T-helper 1 cell treated with Interleukin-12 subunit alpha and Interleukin-12 subunit beta and Interleukin-4 antibody, amounts not matched to agents 30 μg/mL and 1 μg/mL, for 36 hours (primary cell): ENCODE measurements around the gene ITPK1.

Source experiments
- H3K27ac Mint-ChIP-seq: one replicate; pipeline ENCODE4 v1.8.0; 2021; ENCODE audit warnings: mild to moderate bottlenecking, mixed read lengths
- H3K27me3 Mint-ChIP-seq: one replicate; pipeline ENCODE4 v1.8.0; 2021; ENCODE audit warnings: low read depth, mixed read lengths
- H3K36me3 Mint-ChIP-seq: one replicate; pipeline ENCODE4 v1.8.0; 2021; ENCODE audit warnings: low read depth, mixed read lengths
- H3K4me1 Mint-ChIP-seq: one replicate; pipeline ENCODE4 v1.8.0; 2021; ENCODE audit warnings: low read depth, mixed read lengths
- H3K4me3 Mint-ChIP-seq: one replicate; pipeline ENCODE4 v1.8.0; 2021; ENCODE audit warnings: mild to moderate bottlenecking, moderate library complexity, mixed read lengths
- H3K9me3 Mint-ChIP-seq: one replicate; pipeline ENCODE4 v1.8.0; 2021; ENCODE audit warnings: mixed read lengths

The ITPK1 gene

DNA sequence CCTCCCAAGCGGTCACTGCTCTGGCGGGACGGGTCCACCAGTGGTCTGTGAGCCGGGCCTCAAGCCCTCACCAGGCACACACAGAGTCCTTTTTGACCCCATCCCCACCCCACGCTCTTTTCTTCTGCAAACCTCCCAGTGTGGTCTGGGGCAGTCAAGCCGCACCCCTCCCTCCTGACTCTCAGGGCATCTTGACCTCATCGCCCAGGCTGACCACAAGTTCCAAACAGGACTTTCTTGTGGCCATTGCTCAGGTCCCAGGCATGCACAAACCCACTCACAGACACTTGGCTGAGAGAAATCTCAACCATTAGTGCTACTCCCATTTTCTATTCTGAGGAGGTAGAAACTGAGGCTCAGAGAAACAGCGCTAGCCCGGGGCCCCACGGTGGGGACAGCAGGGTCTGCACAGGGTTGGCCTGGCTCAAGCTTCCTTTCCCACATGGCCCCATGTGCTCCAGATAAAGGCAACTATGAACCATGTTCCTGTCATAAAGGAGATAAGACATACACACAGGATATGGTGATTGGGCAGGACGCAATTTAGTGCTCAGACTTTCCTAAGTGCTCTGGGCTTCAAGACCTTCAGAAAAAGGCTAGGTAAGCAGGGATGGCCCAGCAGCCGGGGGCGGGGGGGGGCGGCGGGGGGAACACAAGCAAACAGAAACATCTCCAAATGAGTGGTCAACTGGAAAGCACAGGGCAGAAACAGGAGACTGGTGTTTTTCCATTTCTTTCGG is 69.6 kb downstream of the ITPK1 start:
- H3K27me3 Mint-ChIP-seq, result no peaks in the 10 kb centered on the region

DNA sequence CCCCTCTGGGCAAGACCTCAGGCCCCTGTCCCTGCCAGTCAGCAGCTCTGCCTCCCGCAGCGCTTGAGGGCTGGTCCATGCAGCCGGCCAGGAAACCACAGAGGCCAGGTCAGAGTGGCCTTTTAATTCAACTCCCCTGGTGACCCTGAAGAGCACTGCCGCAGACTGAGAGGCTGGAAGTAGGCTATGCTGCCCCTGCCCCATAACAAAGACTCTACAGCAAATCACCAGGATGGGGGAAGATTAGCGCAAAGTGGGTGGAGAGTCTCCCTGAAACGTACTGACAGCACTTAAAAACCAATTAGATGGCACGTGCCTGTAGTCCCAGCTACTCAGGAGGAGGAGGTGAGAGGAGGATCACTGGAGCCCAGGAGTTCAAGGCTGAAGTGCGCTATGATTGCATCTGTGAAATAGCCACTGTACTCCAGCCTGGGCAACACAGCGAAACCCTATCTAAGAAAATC is 70.5 kb downstream of the ITPK1 start:
- no peak overlapping the region for H3K27ac Mint-ChIP-seq
- peaks cover 5% of the 10 kb centered on the region for H3K36me3 Mint-ChIP-seq
- peaks cover 23% of the 10 kb centered on the region for H3K4me1 Mint-ChIP-seq
- no peaks in the 10 kb centered on the region for H3K27me3 Mint-ChIP-seq
- no peak overlapping the region for H3K4me3 Mint-ChIP-seq
- no peaks in the 10 kb centered on the region for H3K9me3 Mint-ChIP-seq

More for the DNA sequence above, 69.6 kb downstream of the ITPK1 start:
- no peak overlapping the region for H3K27ac Mint-ChIP-seq
- peaks cover 17% of the 10 kb centered on the region for H3K4me1 Mint-ChIP-seq
- peaks cover 5% of the 10 kb centered on the region for H3K36me3 Mint-ChIP-seq
- H3K9me3 Mint-ChIP-seq, result no peaks in the 10 kb centered on the region
- H3K4me3 Mint-ChIP-seq, result no peak overlapping the region

DNA sequence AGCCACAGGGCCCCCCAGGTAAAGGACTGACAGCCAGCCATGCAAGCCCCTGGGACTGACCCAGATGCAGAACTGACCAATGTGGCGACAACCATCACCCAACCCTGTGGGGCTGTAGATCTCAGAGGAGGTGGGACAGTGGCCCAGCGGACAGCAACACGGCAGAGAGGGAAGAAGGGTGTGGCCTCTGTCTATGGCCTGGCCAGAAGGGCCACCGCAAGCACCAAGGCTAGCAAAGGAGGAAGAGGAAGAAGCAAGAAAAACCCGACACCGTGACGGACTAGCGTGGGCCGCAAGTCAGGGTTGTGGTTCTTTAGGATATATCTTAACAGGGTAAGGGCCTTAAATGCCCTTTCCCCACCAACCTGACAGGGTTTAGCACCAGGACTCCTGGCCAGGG is 71.2 kb downstream of the ITPK1 start:
- Mint-ChIP-seq H3K36me3 (peaks cover 5% of the 10 kb centered on the region), H3K27ac (no peak overlapping the region), H3K27me3 (no peaks in the 10 kb centered on the region), H3K4me3 (no peak overlapping the region), H3K4me1 (peaks cover 24% of the 10 kb centered on the region), H3K9me3 (no peaks in the 10 kb centered on the region)

DNA sequence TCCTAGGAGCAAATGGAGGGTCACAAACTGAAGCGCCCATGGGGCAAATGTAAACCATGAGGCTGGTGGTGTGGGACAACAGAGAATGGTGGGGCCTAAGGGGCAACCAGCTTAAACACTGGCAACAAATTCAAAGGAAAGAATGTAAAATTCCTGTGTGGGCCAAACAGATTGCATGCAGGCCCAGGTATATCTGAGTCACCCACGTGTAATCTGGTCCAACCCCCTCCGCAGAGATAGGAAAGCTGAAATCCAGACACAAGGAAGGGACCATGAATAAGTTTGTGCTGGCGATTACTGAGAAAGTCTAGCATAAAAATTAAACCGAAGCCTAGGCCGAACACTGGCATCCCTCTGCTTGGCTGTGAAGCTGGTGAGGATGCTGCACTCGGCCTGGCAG is 71.6 kb downstream of the ITPK1 start:
- Mint-ChIP-seq H3K9me3 (no peaks in the 10 kb centered on the region), H3K4me3 (no peak overlapping the region), H3K27ac (no peak overlapping the region), H3K27me3 (no peaks in the 10 kb centered on the region), H3K4me1 (peaks cover 25% of the 10 kb centered on the region), H3K36me3 (peaks cover 3% of the 10 kb centered on the region)

DNA sequence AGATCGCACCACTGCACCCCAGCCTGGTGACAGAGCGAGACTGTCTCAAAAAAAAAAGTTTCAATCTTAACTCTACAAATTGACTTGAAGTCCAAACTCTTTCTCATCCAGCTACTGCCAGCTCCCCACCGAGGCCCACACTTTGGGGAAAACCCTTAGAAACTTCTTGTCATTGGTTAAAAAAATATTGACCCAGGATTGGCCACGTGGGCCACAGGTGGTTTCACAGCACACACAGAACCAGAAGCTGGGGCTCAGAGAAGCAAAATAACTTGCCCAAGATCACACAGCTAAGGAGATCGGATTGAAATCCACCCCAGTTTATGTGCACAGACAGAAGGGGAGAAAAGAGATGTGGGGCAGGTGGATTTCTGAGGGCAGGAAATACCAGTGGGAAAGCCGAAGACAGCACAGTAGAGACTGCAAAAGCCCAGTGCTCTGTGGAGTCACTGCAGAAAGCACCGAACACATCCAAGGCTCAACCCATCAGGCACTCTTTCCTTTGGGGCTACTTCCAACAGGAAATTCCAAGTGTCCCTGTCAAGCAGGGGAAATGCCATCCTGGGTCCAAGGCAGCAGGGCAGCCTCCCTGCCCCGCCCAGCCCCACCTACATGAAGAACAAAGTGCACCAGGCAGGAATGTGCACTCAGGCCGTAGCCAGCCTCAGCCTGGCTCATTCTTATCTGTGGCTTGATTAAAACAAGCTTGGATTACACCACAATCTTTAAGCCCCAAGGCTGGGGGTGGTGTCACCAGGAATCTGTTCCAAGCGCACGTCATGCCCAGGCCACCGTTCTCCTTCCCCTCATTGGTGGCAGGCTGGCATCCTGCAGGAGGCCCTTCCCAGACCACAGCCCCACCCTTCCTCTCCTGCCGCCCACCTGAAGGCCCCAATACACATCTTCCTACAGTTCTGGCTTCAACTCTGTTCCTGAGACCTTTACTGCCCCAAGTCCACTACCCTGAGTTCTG is 72.5 kb downstream of the ITPK1 start:
- H3K27ac Mint-ChIP-seq, result peak overlapping the region; percentile 31

DNA sequence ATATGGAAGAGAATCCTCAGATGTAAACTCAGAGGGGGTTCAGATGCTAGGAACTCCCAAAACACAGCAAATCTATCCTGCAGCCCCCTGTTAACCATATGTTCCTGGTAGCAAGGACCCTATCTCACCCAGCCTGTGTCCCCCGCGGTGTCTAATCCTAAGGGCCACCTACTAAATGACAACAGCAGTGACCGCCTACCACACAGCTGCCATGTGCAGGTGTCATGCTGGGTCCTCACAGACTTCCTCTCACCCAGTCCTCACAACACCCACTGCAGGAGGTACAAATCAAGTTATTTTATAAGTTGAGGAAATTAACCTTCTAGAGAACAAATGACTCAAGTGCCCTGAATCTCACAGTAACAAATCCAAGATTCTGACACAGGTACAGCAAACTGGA is 73.9 kb downstream of the ITPK1 start:
- Mint-ChIP-seq H3K36me3 (no peaks in the 10 kb centered on the region), H3K9me3 (no peaks in the 10 kb centered on the region), H3K4me3 (no peak overlapping the region), H3K27ac (peak overlapping the region; percentile 15), H3K27me3 (no peaks in the 10 kb centered on the region), H3K4me1 (peaks cover 27% of the 10 kb centered on the region)

More for the DNA sequence above, 72.5 kb downstream of the ITPK1 start:
- H3K27me3 Mint-ChIP-seq, result no peaks in the 10 kb centered on the region
- H3K36me3 Mint-ChIP-seq, result no peaks in the 10 kb centered on the region
- H3K4me3 Mint-ChIP-seq, result no peak overlapping the region
- no peaks in the 10 kb centered on the region for H3K9me3 Mint-ChIP-seq
- H3K4me1 Mint-ChIP-seq, result peaks cover 27% of the 10 kb centered on the region

DNA sequence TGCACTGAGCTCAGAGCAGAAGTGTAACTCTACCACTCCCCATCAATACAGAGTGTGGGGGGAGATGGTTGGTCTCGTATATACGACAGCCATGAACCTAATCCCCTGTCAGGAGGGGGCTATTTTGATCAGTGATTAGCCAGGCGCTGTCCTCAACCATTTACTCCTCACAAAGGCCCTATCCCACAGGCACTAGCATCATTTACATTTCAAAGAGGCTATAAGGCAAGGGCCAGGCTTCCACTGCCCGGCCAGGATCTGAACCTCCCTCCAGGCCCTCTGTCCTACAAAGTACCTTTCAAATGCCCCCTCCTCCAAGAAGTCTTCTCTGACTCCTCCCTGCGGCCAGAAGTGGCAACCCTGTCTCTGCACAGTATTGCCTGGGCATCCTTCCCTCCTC is 74.7 kb downstream of the ITPK1 start:
- Mint-ChIP-seq H3K27me3 (no peaks in the 10 kb centered on the region), H3K4me3 (no peak overlapping the region), H3K27ac (no peak overlapping the region), H3K36me3 (no peaks in the 10 kb centered on the region), H3K9me3 (no peaks in the 10 kb centered on the region), H3K4me1 (peaks cover 27% of the 10 kb centered on the region)

DNA sequence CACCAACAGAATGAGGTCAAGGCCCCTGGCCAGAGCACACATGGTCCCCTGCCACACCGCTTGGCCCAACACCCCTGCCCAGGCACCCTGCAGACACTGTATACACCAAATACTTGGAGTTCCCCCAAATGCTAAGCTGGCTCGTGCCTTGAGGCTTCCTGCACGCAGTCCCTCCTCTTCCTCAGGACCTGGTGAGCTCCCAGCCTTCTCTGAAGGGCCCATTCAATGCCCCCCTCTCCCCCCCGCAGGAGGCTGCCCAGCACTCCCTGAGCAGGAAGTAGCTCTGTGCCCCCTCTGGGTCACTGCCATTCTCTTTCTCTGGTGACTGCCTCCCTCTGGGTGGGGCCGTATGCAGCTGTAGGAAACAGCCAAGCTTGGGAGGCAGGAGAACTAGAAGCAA is 75.3 kb downstream of the ITPK1 start:
- Mint-ChIP-seq H3K4me3 (no peak overlapping the region), H3K27me3 (no peaks in the 10 kb centered on the region), H3K9me3 (no peaks in the 10 kb centered on the region), H3K27ac (no peak overlapping the region), H3K4me1 (peaks cover 27% of the 10 kb centered on the region), H3K36me3 (no peaks in the 10 kb centered on the region)

DNA sequence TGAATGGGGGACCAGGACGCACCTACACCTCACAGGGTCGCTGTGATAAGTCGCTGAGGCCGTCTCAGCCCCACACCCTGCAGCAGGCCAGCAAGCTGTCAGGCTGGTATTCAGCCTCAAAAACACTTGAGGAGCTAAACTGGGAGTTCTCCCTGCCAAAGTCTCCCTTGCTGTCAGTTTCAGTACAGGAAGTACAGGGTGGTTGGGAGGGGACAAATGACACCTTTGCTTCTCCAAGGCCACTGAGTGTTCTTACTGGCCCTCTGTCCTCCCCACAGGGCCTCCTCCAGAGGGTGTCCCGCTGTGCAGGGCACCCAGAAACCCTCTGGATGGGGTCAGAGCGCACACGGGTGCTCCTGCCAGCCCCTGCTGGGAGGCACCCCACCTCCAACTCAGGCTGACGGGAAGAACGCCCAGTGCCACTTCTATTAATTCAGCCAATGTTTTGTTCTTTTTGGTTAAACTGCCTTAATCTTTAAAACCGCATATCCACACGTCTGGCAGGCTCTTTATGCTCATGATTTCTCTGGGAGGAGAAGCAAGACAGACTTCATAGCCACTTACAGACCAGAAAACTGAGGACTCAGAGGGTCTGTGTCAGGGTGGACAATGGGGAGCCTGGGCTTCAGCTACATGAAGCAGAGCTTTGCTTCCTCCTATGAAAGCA is 75.9 kb downstream of the ITPK1 start:
- Mint-ChIP-seq H3K4me3 (no peak overlapping the region), H3K27me3 (no peaks in the 10 kb centered on the region), H3K27ac (no peak overlapping the region), H3K9me3 (no peaks in the 10 kb centered on the region), H3K36me3 (no peaks in the 10 kb centered on the region), H3K4me1 (peaks cover 32% of the 10 kb centered on the region)

DNA sequence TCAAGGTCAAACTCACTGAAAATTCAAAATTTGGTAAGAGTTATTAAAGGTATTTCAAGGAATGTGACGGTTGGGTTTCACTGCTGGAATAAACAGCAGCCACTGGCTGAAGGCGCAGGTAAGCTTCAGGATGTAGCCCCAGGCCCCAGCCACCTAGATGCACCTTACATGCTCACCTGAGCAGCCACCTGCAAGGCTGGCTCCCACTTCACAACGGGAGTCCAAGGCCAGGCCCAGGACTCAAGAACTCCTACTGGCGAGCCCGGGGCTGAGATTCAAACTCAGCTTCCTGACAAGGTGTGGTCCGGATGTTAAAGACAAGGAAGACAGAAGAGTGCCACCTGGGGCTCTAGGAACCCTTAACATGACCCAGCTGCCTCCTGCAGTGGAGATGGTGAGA is 78.4 kb downstream of the ITPK1 start:
- H3K4me3 Mint-ChIP-seq, result no peak overlapping the region
- H3K27me3 Mint-ChIP-seq, result no peaks in the 10 kb centered on the region
- H3K4me1 Mint-ChIP-seq, result peaks cover 35% of the 10 kb centered on the region
- no peaks in the 10 kb centered on the region for H3K36me3 Mint-ChIP-seq
- no peak overlapping the region for H3K27ac Mint-ChIP-seq
- H3K9me3 Mint-ChIP-seq, result no peaks in the 10 kb centered on the region

DNA sequence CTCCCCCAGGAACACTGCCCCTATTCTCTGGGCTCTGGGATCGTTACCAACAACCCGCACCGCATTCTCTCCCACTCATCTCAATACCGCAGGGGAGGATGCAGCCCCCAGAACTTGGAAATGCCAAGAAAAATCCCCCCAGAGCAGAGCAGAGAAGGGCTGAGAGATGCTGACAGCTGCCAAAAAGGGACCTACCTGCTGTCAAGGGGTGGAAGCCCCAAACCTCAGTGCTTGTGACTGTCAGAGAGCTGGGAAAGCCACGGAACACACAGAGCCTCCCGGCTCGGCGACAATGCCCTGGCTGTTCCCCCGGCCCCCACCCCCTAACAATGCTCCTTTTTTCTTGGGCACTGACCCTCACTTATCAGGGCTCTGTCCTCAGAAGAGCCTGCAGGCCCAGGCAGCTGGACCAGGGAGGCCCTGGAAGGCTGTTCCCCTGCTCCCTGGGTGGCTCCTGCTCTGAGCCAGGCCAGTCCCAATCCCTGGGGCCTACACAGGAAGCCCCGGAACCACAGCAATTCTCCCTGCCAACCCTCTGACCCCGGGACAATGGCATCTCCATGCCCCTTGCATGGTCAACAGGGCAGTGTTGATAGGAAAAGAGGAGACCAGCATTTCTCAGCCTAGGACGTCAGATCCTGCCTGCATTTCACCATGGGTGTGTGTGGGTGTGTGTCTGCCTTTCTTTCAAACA is 78.9 kb downstream of the ITPK1 start:
- no peaks in the 10 kb centered on the region for H3K36me3 Mint-ChIP-seq
- H3K4me1 Mint-ChIP-seq, result peaks cover 31% of the 10 kb centered on the region

DNA sequence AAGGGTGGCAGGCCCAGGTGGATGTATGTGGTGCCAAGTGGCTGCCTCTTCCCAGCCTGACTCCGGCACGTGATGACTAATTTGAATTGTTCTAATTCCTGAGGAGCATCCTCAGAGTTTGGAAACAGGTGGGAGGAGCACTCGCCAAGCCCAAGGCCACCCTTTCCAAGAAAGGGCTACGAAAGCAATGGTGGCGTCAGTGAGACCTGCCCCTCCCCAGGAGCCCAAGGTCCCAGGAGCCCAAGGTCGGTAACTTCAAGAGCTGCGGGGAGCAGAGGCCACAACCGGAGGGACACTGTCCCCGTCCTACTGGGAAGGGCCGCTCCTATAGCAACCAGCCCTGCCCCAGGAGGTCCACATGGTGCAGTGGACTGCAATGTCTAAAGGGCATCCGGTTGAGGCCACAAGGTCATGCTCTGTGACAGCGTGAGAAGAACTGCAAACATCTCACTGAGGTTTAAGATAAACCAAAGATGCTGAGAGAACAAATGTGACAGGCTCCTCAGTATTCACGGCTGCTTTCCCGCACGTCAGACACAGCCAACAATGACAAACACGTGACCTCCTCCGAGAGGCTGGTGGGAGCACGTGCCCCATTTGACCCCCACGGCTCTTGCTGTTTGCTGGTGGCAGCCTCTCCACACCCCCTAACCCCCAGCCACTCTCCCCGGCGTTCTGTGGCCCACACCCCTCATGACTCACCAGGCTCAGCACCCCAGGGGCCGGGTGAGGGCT is 79.6 kb downstream of the ITPK1 start:
- H3K27ac Mint-ChIP-seq, result no peak overlapping the region
- H3K9me3 Mint-ChIP-seq, result no peaks in the 10 kb centered on the region
- H3K36me3 Mint-ChIP-seq, result no peaks in the 10 kb centered on the region
- H3K4me3 Mint-ChIP-seq, result no peak overlapping the region
- H3K27me3 Mint-ChIP-seq, result no peaks in the 10 kb centered on the region
- peaks cover 28% of the 10 kb centered on the region for H3K4me1 Mint-ChIP-seq

More for the DNA sequence above, 78.9 kb downstream of the ITPK1 start:
- Mint-ChIP-seq H3K4me3 (no peak overlapping the region), H3K27ac (no peak overlapping the region), H3K27me3 (no peaks in the 10 kb centered on the region), H3K9me3 (no peaks in the 10 kb centered on the region)

DNA sequence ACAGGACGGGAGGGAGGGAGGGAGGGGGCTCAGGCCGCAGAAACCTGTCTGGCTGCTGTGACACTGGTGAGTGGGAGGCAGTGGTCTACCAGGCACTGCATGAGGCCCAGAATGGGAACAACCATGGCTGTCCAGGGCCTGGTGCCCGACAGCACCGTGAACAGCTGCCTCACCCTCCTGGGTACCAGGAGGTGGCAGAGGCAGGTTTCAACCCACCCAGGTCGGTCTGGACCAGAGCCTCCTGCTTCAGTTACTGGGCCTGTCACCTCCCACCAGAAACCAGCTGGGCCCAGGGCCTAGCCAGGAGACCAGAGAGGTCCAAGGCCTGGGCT is 80.2 kb downstream of the ITPK1 start:
- H3K27me3 Mint-ChIP-seq, result no peaks in the 10 kb centered on the region
- no peaks in the 10 kb centered on the region for H3K9me3 Mint-ChIP-seq
- H3K4me3 Mint-ChIP-seq, result no peak overlapping the region
- H3K36me3 Mint-ChIP-seq, result no peaks in the 10 kb centered on the region
- no peak overlapping the region for H3K27ac Mint-ChIP-seq
- peaks cover 23% of the 10 kb centered on the region for H3K4me1 Mint-ChIP-seq

DNA sequence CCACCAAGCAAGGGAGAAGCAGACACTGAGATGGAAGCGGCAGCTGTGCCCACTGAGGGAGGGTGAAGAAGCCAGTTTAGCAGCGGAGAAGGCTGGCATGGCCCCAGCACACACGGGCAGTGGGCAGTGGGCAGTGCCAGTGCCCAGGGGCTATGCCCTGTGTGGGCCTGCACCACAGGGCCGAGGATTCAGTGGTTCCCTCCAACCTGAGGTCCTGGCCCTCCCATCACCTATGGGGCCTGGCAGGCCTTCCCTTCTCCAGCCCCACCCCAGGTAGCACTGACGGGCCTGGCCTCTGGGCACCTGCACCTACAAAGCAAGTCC is 81.1 kb downstream of the ITPK1 start:
- Mint-ChIP-seq H3K4me1 (peaks cover 21% of the 10 kb centered on the region), H3K27ac (peak overlapping the region; percentile 61), H3K27me3 (no peaks in the 10 kb centered on the region), H3K9me3 (no peaks in the 10 kb centered on the region), H3K36me3 (no peaks in the 10 kb centered on the region), H3K4me3 (peak overlapping the region; percentile 44)
